ENCODE measurements around the gene TPP2.

DNA sequence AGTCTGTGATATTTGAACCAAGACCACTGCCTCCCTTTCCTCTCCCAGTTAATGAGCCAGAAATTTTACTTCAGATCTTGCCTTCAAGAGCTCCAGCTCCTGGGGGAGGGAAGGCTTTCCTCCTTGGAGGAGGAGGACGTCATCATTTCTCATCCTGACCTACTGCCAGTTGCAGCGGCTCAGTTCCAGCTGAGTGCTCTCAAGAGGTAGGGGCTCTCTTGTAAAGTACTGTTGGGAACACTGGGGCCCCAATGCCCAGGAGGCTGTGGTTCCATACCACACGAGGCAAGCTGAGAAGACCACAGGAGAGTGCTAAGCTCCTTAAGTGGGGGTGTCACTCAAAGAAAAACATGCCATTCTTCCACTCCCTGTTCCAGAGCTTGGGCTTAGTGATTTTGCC lies 61.9 kb downstream of the TPP2 start:
- TF ChIP-seq, protein P1, sequence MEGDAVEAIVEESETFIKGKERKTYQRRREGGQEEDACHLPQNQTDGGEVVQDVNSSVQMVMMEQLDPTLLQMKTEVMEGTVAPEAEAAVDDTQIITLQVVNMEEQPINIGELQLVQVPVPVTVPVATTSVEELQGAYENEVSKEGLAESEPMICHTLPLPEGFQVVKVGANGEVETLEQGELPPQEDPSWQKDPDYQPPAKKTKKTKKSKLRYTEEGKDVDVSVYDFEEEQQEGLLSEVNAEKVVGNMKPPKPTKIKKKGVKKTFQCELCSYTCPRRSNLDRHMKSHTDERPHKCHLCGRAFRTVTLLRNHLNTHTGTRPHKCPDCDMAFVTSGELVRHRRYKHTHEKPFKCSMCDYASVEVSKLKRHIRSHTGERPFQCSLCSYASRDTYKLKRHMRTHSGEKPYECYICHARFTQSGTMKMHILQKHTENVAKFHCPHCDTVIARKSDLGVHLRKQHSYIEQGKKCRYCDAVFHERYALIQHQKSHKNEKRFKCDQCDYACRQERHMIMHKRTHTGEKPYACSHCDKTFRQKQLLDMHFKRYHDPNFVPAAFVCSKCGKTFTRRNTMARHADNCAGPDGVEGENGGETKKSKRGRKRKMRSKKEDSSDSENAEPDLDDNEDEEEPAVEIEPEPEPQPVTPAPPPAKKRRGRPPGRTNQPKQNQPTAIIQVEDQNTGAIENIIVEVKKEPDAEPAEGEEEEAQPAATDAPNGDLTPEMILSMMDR (IDR thresholded peaks at IDR 0.05; ENCODE audit: low read depth, low read length, missing input control) = no peak
- no peak for TF ChIP-seq GABPA (IDR thresholded peaks at IDR 0.05 in 1 of 2, conservative IDR thresholded peaks at IDR 0.05 in 1 of 2)
- TF ChIP-seq RAD21 (IDR thresholded peaks at IDR 0.05) = no peak
- TF ChIP-seq REST (IDR thresholded peaks at IDR 0.05) = no peak
- no peak for TF ChIP-seq SP1 (IDR thresholded peaks at IDR 0.05)

All from liver (tissue), 3 donors.